ENCODE data around the gene EPS8L3. TPM values are rescaled to one million over a fixed set of nuclear protein-coding genes. Genes with fewer than 3 reads are reported as not detected.

The EPS8L3 gene
- polyA plus RNA-seq, 1 donor (not counting 4 experiments of a cell fraction or from before 2014, with no cell fraction given) = not detected

GRCh38 chr1:109730666-109731065 is 33.1 kb downstream of the EPS8L3 start:
- Histone ChIP-seq H2AFZ (ENCODE audit: control insufficient read depth, low read length) (no peak overlapping the region), H3K27me3 (ENCODE audit: control insufficient read depth, extremely low read depth, insufficient read depth, low read length) (no peaks in the 10 kb centered on the region), H3K9me1 (ENCODE audit: control insufficient read depth, extremely low read depth, insufficient read depth, low read length) (no peaks in the 10 kb centered on the region), H3K27ac (ENCODE audit: control insufficient read depth, insufficient read depth, low read length) (no peak overlapping the region), H3K9me3 (ENCODE audit: control insufficient read depth, low read depth, low read length) (no peaks in the 10 kb centered on the region), H3K36me3 (ENCODE audit: control insufficient read depth in 2 of 2, extremely low read depth in 1 of 2, insufficient read depth in 2 of 2, low read length in 2 of 2) (no peaks in the 10 kb centered on the region), H3K4me2 (ENCODE audit: control insufficient read depth, extremely low read depth, insufficient read depth, low read depth, low read length) (no peak overlapping the region), H4K20me1 (ENCODE audit: control insufficient read depth, extremely low read depth, insufficient read depth, low read length) (no peaks in the 10 kb centered on the region), H3K9ac (ENCODE audit: control insufficient read depth, extremely low read depth, insufficient read depth, low read length) (no peak overlapping the region), H3K4me1 (ENCODE audit: control insufficient read depth, extremely low read depth, insufficient read depth, low read length) (no peaks in the 10 kb centered on the region), H3K4me3 (ENCODE audit: control insufficient read depth in 2 of 3, extremely low read depth in 1 of 3, insufficient read depth in 2 of 3, low read depth in 1 of 3, low read length in 3 of 3) (no peak overlapping the region), H3K79me2 (ENCODE audit: control insufficient read depth, insufficient read depth, low read length) (no peaks in the 10 kb centered on the region)
- TF ChIP-seq EZH2 (IDR thresholded peaks at IDR 0.05; ENCODE audit: low read length) (no peak), CTCF (optimal IDR thresholded peaks at IDR 0.05 in 1 of 3, IDR thresholded peaks at IDR 0.05 in 1 of 3, conservative IDR thresholded peaks at IDR 0.05 in 1 of 3; ENCODE audit: extremely low read depth in 1 of 3, insufficient read depth in 2 of 3, low read length in 3 of 3) (no peak)
- no peak for DNase-seq (ENCODE audit: low read depth, low spot score)
- no peak for FAIRE-seq
- dilution Hi-C loops (cut with MboI; ENCODE audit: extremely low pct_ligation_motif_present, low sequenced_read_pairs) = no loop called here

GRCh38 chr1:109728870-109729269 is 34.9 kb downstream of the EPS8L3 start:
- Histone ChIP-seq H3K9me1 (ENCODE audit: control insufficient read depth, extremely low read depth, insufficient read depth, low read length) (no peaks in the 10 kb centered on the region), H3K36me3 (ENCODE audit: control insufficient read depth in 2 of 2, extremely low read depth in 1 of 2, insufficient read depth in 2 of 2, low read length in 2 of 2) (no peaks in the 10 kb centered on the region), H3K79me2 (ENCODE audit: control insufficient read depth, insufficient read depth, low read length) (no peaks in the 10 kb centered on the region), H3K4me3 (ENCODE audit: control insufficient read depth in 2 of 3, extremely low read depth in 1 of 3, insufficient read depth in 2 of 3, low read depth in 1 of 3, low read length in 3 of 3) (no peak overlapping the region), H3K4me1 (ENCODE audit: control insufficient read depth, extremely low read depth, insufficient read depth, low read length) (no peaks in the 10 kb centered on the region), H3K27ac (ENCODE audit: control insufficient read depth, insufficient read depth, low read length) (no peak overlapping the region), H4K20me1 (ENCODE audit: control insufficient read depth, extremely low read depth, insufficient read depth, low read length) (no peaks in the 10 kb centered on the region), H3K9me3 (ENCODE audit: control insufficient read depth, low read depth, low read length) (no peaks in the 10 kb centered on the region), H3K4me2 (ENCODE audit: control insufficient read depth, extremely low read depth, insufficient read depth, low read depth, low read length) (no peak overlapping the region), H3K9ac (ENCODE audit: control insufficient read depth, extremely low read depth, insufficient read depth, low read length) (no peak overlapping the region), H3K27me3 (ENCODE audit: control insufficient read depth, extremely low read depth, insufficient read depth, low read length) (no peaks in the 10 kb centered on the region), H2AFZ (ENCODE audit: control insufficient read depth, low read length) (no peak overlapping the region)
- dilution Hi-C loops (cut with MboI; ENCODE audit: extremely low pct_ligation_motif_present, low sequenced_read_pairs) = no loop called here
- no peak for DNase-seq (ENCODE audit: low read depth, low spot score)
- FAIRE-seq = no peak
- no peak for TF ChIP-seq EZH2 (IDR thresholded peaks at IDR 0.05; ENCODE audit: low read length)
- no peak for TF ChIP-seq CTCF (optimal IDR thresholded peaks at IDR 0.05 in 1 of 3, IDR thresholded peaks at IDR 0.05 in 1 of 3, conservative IDR thresholded peaks at IDR 0.05 in 1 of 3; ENCODE audit: extremely low read depth in 1 of 3, insufficient read depth in 2 of 3, low read length in 3 of 3)

Measured in keratinocyte (primary cell).